H1 (cell line): ENCODE data around the gene IFIT1.

Source experiments
- ATF3 ChIP-seq: IDR thresholded peaks from 2 replicates; pipeline ENCODE4 v1.6.1; 2011; ENCODE audit warnings: low read depth, mild to moderate bottlenecking, low read length; ENCODE audit not compliant: insufficient read depth
- CTCF ChIP-seq, 3 experiments: IDR thresholded peaks; 1 replicate in 2 of 3; 2 replicates in 1 of 3; pipeline versions ENCODE4 v1.5.1 to v1.6.1; 2011; ENCODE audit warnings: low read length in 3 of 3, mild to moderate bottlenecking in 3 of 3, inconsistent platforms in 2 of 3, low read depth in 1 of 3, moderate library complexity in 1 of 3; ENCODE audit not compliant: insufficient read depth in 1 of 3; ENCODE audit errors: control extremely low read depth in 1 of 3
- EGR1 ChIP-seq: IDR thresholded peaks from 2 replicates; pipeline ENCODE4 v1.6.1; 2011; ENCODE audit warnings: low read depth, low read length, borderline replicate concordance
- GTF2F1 ChIP-seq: IDR thresholded peaks from 2 replicates; pipeline ENCODE4 v1.6.1; 2012; ENCODE audit warnings: low read depth, low read length, improper control_type of control experiment, borderline replicate concordance
- KDM5A ChIP-seq: fragments of 200-600 bp; IDR thresholded peaks from 2 replicates; pipeline ENCODE4 v1.7.1; 2012; ENCODE audit warnings: mild to moderate bottlenecking, low read length, inconsistent platforms, mixed read lengths
- NRF1 ChIP-seq: IDR thresholded peaks from 2 replicates; pipeline ENCODE4 v1.6.1; 2011; ENCODE audit warnings: mild to moderate bottlenecking, low read depth, low read length, improper control_type of control experiment
- POLR2A ChIP-seq, 2 experiments: IDR thresholded peaks; 1 replicate in 1 of 2; 2 replicates in 1 of 2; pipeline ENCODE4 v1.6.1; 2011; ENCODE audit warnings: low read depth in 2 of 2, low read length in 2 of 2, mild to moderate bottlenecking in 2 of 2; ENCODE audit errors: control extremely low read depth in 1 of 2
- RAD21 ChIP-seq, 2 experiments: IDR thresholded peaks in 1 of 2; conservative IDR thresholded peaks in 1 of 2; 2 replicates each; pipeline ENCODE4 v1.6.1; 2011; ENCODE audit warnings: low read depth in 2 of 2, low read length in 2 of 2, improper control_type of control experiment in 1 of 2, inconsistent platforms in 1 of 2, mild to moderate bottlenecking in 1 of 2, moderate library complexity in 1 of 2
- SIN3A ChIP-seq, 2 experiments: IDR thresholded peaks in 1 of 2; conservative IDR thresholded peaks in 1 of 2; 2 replicates each; pipeline ENCODE4 v1.6.1; 2011 to 2012; ENCODE audit warnings: low read length in 2 of 2, improper control_type of control experiment in 1 of 2, low read depth in 1 of 2, mild to moderate bottlenecking in 1 of 2
- SIX5 ChIP-seq: IDR thresholded peaks from 2 replicates; pipeline ENCODE4 v1.6.1; 2011; ENCODE audit warnings: mild to moderate bottlenecking, low read depth, low read length
- TEAD4 ChIP-seq: IDR thresholded peaks from 2 replicates; pipeline ENCODE4 v1.6.1; 2012; ENCODE audit warnings: low read depth, low read length, inconsistent platforms, mixed read lengths
- YY1 ChIP-seq: IDR thresholded peaks from 2 replicates; pipeline ENCODE4 v1.6.1; 2011; ENCODE audit warnings: low read depth, mild to moderate bottlenecking, low read length

GRCh38 chr10:89367529-89367928 is 24.9 kb upstream of the IFIT1 start:
- TF ChIP-seq EGR1 (no peak), SIX5 (no peak), POLR2A (IDR thresholded peaks at IDR 0.05; ENCODE audit: control extremely low read depth in 1 of 2, low read depth in 2 of 2, low read length in 2 of 2) (no peak), NRF1 (no peak), TEAD4 (no peak), CTCF (IDR thresholded peaks at IDR 0.05; ENCODE audit: control extremely low read depth in 1 of 3, insufficient read depth in 1 of 3, low read depth in 1 of 3, low read length in 3 of 3) (no peak), RAD21 (IDR thresholded peaks at IDR 0.05 in 1 of 2, conservative IDR thresholded peaks at IDR 0.05 in 1 of 2; ENCODE audit: low read depth in 2 of 2, low read length in 2 of 2) (no peak), GTF2F1 (no peak), SIN3A (conservative IDR thresholded peaks at IDR 0.05 in 1 of 2, IDR thresholded peaks at IDR 0.05 in 1 of 2; ENCODE audit: low read depth in 1 of 2, low read length in 2 of 2) (no peak), ATF3 (no peak), KDM5A (no peak), YY1 (no peak)
